Mesenchymal stem cell (in vitro differentiated cells and primary cell): ENCODE measurements around the gene SLC39A9.
"Not testable (repeated sequence)": the region's sequence is repeated elsewhere in the genome, so short reads cannot be mapped to it uniquely, and the experiment has no call there.

Experiments used
- DNase-seq: peaks from one replicate; pipeline ENCODE4 v3.0.0-alpha.2; 2013
- H2AFZ ChIP-seq: one replicate; pipeline ENCODE4 v1.6.1; 2013; ENCODE audit warnings: low read depth, mild to moderate bottlenecking, control low read depth, inconsistent platforms, low read length, moderate library complexity
- H2AK5ac ChIP-seq: 2 replicates; pipeline ENCODE4 v1.6.1; 2013; ENCODE audit warnings: low read length, moderate library complexity, mild to moderate bottlenecking, inconsistent platforms; ENCODE audit not compliant: severe bottlenecking
- H2BK120ac ChIP-seq: one replicate; pipeline ENCODE4 v1.6.1; 2013; ENCODE audit warnings: low read depth, mild to moderate bottlenecking, inconsistent platforms, low read length, moderate library complexity
- H2BK12ac ChIP-seq, 2 experiments: one replicate each; pipeline ENCODE4 v1.6.1; 2013; ENCODE audit warnings: inconsistent platforms in 2 of 2, low read length in 2 of 2, mild to moderate bottlenecking in 2 of 2, moderate library complexity in 2 of 2, control low read depth in 1 of 2
- H2BK15ac ChIP-seq: one replicate; pipeline ENCODE4 v1.6.1; 2013; ENCODE audit warnings: mild to moderate bottlenecking, low read depth, inconsistent platforms; ENCODE audit not compliant: poor library complexity, severe bottlenecking
- H2BK5ac ChIP-seq: 2 replicates; pipeline ENCODE4 v1.6.1; 2013; ENCODE audit warnings: low read depth, mild to moderate bottlenecking, low read length, control low read depth, inconsistent platforms; ENCODE audit not compliant: poor library complexity, severe bottlenecking
- H3K14ac ChIP-seq, 2 experiments: one replicate each; pipeline ENCODE4 v1.6.1; 2013; ENCODE audit warnings: inconsistent platforms in 2 of 2, low read length in 2 of 2, control low read depth in 1 of 2, mild to moderate bottlenecking in 1 of 2, moderate library complexity in 1 of 2
- H3K18ac ChIP-seq, 2 experiments: one replicate each; pipeline ENCODE4 v1.6.1; 2013; ENCODE audit warnings: inconsistent platforms in 2 of 2, low read length in 2 of 2, control low read depth in 1 of 2, low read depth in 1 of 2, mild to moderate bottlenecking in 1 of 2
- H3K23ac ChIP-seq, 2 experiments: one replicate each; pipeline ENCODE4 v1.6.1; 2013; ENCODE audit warnings: inconsistent platforms in 2 of 2, low read length in 2 of 2, mild to moderate bottlenecking in 2 of 2, moderate library complexity in 2 of 2, control low read depth in 1 of 2
- H3K27ac ChIP-seq: 2 replicates; pipeline ENCODE4 v1.5.1; 2013; ENCODE audit warnings: mild to moderate bottlenecking, moderate library complexity, low read length, control low read depth, inconsistent platforms; ENCODE audit not compliant: poor library complexity, severe bottlenecking
- H3K27me3 ChIP-seq, 2 experiments: 2 replicates each; pipeline versions ENCODE4 v1.6.1 to v1.7.0; 2013; ENCODE audit warnings: low read length in 2 of 2, mild to moderate bottlenecking in 2 of 2, moderate library complexity in 2 of 2, control low read depth in 1 of 2, inconsistent platforms in 1 of 2; ENCODE audit not compliant: control insufficient read depth in 1 of 2, insufficient read depth in 1 of 2
- H3K36me3 ChIP-seq, 2 experiments: 2 replicates each; pipeline versions ENCODE4 v1.6.1 to v1.7.0; 2013; ENCODE audit warnings: low read length in 2 of 2, control low read depth in 1 of 2, inconsistent platforms in 1 of 2, low read depth in 1 of 2, mild to moderate bottlenecking in 1 of 2; ENCODE audit not compliant: insufficient read depth in 2 of 2, control insufficient read depth in 1 of 2
- H3K4ac ChIP-seq, 2 experiments: one replicate each; pipeline ENCODE4 v1.6.1; 2013; ENCODE audit warnings: inconsistent platforms in 2 of 2, low read length in 2 of 2, mild to moderate bottlenecking in 2 of 2, moderate library complexity in 2 of 2, control low read depth in 1 of 2, low read depth in 1 of 2
- H3K4me1 ChIP-seq: 2 replicates; pipeline ENCODE4 v1.6.1; 2013; ENCODE audit warnings: low read depth, low read length, control low read depth; ENCODE audit not compliant: control insufficient read depth, insufficient read depth
- H3K4me2 ChIP-seq: 2 replicates; pipeline ENCODE4 v1.6.1; 2013; ENCODE audit warnings: low read length, mild to moderate bottlenecking, inconsistent platforms; ENCODE audit not compliant: poor library complexity, severe bottlenecking
- H3K4me3 ChIP-seq, 2 experiments: 2 replicates each; pipeline versions ENCODE4 v1.5.1 to v1.7.0; 2013; ENCODE audit warnings: low read length in 2 of 2, mild to moderate bottlenecking in 2 of 2, control low read depth in 1 of 2, low read depth in 1 of 2; ENCODE audit not compliant: insufficient read depth in 1 of 2
- H3K79me1 ChIP-seq: replicated peaks from 2 replicates; pipeline ENCODE4 v1.6.1; 2013; ENCODE audit warnings: mild to moderate bottlenecking, control low read depth, low read length, inconsistent platforms; ENCODE audit not compliant: poor library complexity, severe bottlenecking
- H3K9ac ChIP-seq: 2 replicates; pipeline ENCODE4 v1.7.0; 2013; ENCODE audit warnings: mild to moderate bottlenecking, low read length, moderate library complexity
- H3K9me3 ChIP-seq: 2 replicates; pipeline ENCODE4 v1.7.0; 2013; ENCODE audit warnings: mild to moderate bottlenecking, low read length; ENCODE audit not compliant: control insufficient read depth
- H4K8ac ChIP-seq: one replicate; pipeline ENCODE4 v1.6.1; 2013; ENCODE audit warnings: inconsistent platforms, mild to moderate bottlenecking, low read length, moderate library complexity
- H4K91ac ChIP-seq: one replicate; pipeline ENCODE4 v1.6.1; 2013; ENCODE audit warnings: mild to moderate bottlenecking, low read length, inconsistent platforms
- WGBS: methylation state at CpG from one replicate; pipeline ENCODE4 v1.1.7; 2013; ENCODE audit warnings: mixed read lengths; 5-methylcytosine and 5-hydroxymethylcytosine counted together

The SLC39A9 gene

DNA sequence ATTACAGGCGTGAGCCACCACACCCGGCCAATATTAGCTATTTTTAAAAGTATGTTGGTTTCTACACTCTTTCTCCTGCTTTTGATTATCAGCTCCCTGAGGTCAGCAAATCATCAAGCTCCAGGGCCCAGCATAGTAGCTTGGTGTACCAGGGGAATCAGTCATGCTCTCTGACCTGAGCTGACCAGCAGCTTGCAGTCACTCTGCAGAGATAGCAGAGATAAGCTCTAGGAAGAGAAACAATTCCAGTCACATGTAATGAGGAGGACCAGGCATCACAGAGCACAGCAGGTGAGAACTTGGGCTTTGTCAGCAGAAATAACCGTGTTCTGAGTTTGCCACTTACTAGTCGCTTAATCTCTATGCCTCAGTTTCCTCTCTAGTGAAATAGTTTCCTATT, 94.5 kb downstream of the SLC39A9 start:
- no peak for DNase-seq
- H3K79me1 ChIP-seq = no peaks in the 10 kb centered on the region
- peaks cover 55 to 65% of the 10 kb centered on the region in 2 experiments for H3K27me3 ChIP-seq
- H2BK12ac ChIP-seq = no peak overlapping the region
- H2BK5ac ChIP-seq = no peak overlapping the region
- no peak overlapping the region for H2BK120ac ChIP-seq
- H2AFZ ChIP-seq = no peak overlapping the region
- H3K4me2 ChIP-seq = no peak overlapping the region
- no peak overlapping the region for H3K9ac ChIP-seq
- no peaks in the 10 kb centered on the region for H3K9me3 ChIP-seq
- no peak overlapping the region for H3K14ac ChIP-seq
- no peak overlapping the region for H2AK5ac ChIP-seq
- no peak overlapping the region for H3K4me3 ChIP-seq
- H3K23ac ChIP-seq = no peak overlapping the region
- no peaks in the 10 kb centered on the region for H3K36me3 ChIP-seq
- no peaks in the 10 kb centered on the region for H3K4me1 ChIP-seq
- H4K91ac ChIP-seq = no peak overlapping the region
- no peak overlapping the region for H3K27ac ChIP-seq
- H3K18ac ChIP-seq = no peak overlapping the region
- no peak overlapping the region for H2BK15ac ChIP-seq
- H3K4ac ChIP-seq = no peak overlapping the region
- no peak overlapping the region for H4K8ac ChIP-seq
- 77% methylated on average over 4 of the region's 4 CpGs for WGBS

DNA sequence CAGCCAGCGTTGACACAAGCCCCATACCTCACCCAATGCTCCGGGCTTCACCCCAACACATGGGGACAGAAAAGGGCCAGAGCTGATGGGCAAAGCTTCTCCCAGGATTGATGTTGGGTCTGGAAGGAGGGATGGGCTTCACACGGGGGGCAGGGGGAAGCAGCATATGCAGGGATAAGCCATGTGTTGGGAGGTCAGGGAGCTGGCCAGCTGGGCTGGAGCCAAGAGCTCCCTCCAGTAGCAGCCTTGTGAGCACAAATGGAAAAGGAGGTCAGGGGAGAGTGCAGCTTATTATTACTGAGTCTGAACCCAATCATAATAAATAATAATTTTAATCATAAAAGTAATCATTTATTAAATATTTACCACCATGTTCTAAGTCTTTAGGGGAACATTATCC, 95.3 kb downstream of the SLC39A9 start:
- no peak overlapping the region for H4K91ac ChIP-seq
- H3K9me3 ChIP-seq = no peaks in the 10 kb centered on the region

DNA sequence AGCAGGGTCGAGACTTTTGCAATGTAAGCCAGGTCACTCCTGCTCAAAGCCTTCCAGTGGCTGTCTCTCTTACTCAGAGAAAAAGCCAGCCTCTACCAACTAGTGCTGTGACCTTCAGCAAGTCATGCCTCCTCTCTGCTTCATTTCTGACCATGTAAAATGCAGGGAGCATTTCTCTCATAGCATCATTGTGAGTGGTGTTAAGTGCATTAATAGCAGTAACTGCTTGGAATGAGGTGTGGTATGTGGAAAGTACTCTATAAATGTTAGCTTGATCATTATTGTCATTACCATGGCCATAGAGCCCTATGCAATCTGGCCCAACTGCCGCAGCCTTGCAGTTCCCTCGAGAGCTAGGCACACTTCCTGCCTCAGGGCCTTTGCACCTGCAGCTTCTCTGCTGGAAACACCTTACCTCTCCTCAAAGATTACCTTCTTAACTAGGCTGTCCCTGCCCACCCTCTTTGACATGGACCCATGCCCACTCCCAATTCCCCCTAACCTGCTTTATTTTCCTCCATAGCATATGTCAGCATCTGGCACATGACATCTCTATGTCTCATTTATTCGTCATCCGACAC, 96.9 kb downstream of the SLC39A9 start:
- Histone ChIP-seq H3K36me3 (no peaks in the 10 kb centered on the region), H3K9ac (no peak overlapping the region), H3K18ac (no peak overlapping the region), H2BK5ac (no peak overlapping the region), H3K4ac (no peak overlapping the region), H3K4me3 (no peak overlapping the region), H3K27ac (no peak overlapping the region), H2BK12ac (no peak overlapping the region), H2AFZ (no peak overlapping the region), H2BK120ac (no peak overlapping the region), H3K14ac (no peak overlapping the region), H3K79me1 (no peaks in the 10 kb centered on the region), H4K8ac (no peak overlapping the region), H3K27me3 (peaks cover 53 to 60% of the 10 kb centered on the region in 2 experiments), H3K4me1 (peaks cover 2% of the 10 kb centered on the region), H3K23ac (no peak overlapping the region), H2BK15ac (no peak overlapping the region), H2AK5ac (no peak overlapping the region), H3K4me2 (no peak overlapping the region), H3K9me3 (no peaks in the 10 kb centered on the region), H4K91ac (no peak overlapping the region)
- no peak for DNase-seq
- WGBS = 94% methylated on average over 5 of the region's 5 CpGs

More for the DNA sequence above, 95.3 kb downstream of the SLC39A9 start:
- no peak overlapping the region for H3K14ac ChIP-seq
- H2BK120ac ChIP-seq = no peak overlapping the region
- no peak overlapping the region for H3K23ac ChIP-seq
- H2BK12ac ChIP-seq = no peak overlapping the region
- H2AFZ ChIP-seq = no peak overlapping the region
- no peak overlapping the region for H3K27ac ChIP-seq
- no peaks in the 10 kb centered on the region for H3K36me3 ChIP-seq
- H3K4ac ChIP-seq = no peak overlapping the region
- no peak overlapping the region for H3K4me3 ChIP-seq
- H2BK15ac ChIP-seq = no peak overlapping the region
- no peak overlapping the region for H3K9ac ChIP-seq
- H3K4me1 ChIP-seq = no peaks in the 10 kb centered on the region
- H3K18ac ChIP-seq = no peak overlapping the region
- no peak overlapping the region for H4K8ac ChIP-seq
- no peak for DNase-seq
- peaks cover 48 to 57% of the 10 kb centered on the region in 2 experiments for H3K27me3 ChIP-seq
- 74% methylated on average over 2 of the region's 3 CpGs for WGBS
- H3K79me1 ChIP-seq = no peaks in the 10 kb centered on the region
- H2BK5ac ChIP-seq = no peak overlapping the region
- H3K4me2 ChIP-seq = no peak overlapping the region
- no peak overlapping the region for H2AK5ac ChIP-seq

DNA sequence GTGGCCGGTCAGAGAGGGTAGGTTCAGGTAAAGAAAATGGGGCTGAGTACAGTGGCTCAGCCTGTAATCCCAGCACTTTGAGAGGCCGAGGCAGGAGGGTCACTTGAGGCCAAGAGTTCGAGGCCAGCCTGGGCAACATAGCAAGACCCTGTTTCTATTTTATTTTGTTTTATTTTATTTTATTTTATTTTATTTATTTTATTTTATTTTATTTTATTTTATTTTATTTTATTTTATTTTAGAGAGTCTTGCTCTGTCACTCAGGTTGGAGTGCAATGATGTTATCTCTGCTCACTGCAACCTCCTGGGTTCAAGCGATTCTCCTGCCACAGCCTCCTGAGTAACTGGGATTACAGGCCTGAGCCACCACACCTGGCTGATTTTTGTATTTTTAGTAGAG, 99.4 kb downstream of the SLC39A9 start:
- H2AK5ac ChIP-seq, H3K4me1 ChIP-seq, H3K18ac ChIP-seq, H3K9me3 ChIP-seq, H3K79me1 ChIP-seq, H2AFZ ChIP-seq, H2BK15ac ChIP-seq, H4K91ac ChIP-seq, H4K8ac ChIP-seq, H2BK120ac ChIP-seq, H2BK5ac ChIP-seq, H3K14ac ChIP-seq, H3K9ac ChIP-seq, H3K23ac ChIP-seq, H3K4me3 ChIP-seq, H3K27ac ChIP-seq, H3K36me3 ChIP-seq, DNase-seq, H3K4ac ChIP-seq, H3K4me2 ChIP-seq, H2BK12ac ChIP-seq: not testable (repeated sequence)
- WGBS = 96% methylated on average over 4 of the region's 4 CpGs
- H3K27me3 ChIP-seq = peaks cover 61 to 65% of the 10 kb centered on the region in 2 experiments
